Measurements from ENCODE around the gene PDE3A. TPM values are rescaled to one million over a fixed set of nuclear protein-coding genes. Genes with fewer than 3 reads are reported as not detected.

Gene PDE3A
- polyA plus RNA-seq, 1 of the 3 experiments (the other 2 are of a cell fraction), result 0.67 TPM

DNA sequence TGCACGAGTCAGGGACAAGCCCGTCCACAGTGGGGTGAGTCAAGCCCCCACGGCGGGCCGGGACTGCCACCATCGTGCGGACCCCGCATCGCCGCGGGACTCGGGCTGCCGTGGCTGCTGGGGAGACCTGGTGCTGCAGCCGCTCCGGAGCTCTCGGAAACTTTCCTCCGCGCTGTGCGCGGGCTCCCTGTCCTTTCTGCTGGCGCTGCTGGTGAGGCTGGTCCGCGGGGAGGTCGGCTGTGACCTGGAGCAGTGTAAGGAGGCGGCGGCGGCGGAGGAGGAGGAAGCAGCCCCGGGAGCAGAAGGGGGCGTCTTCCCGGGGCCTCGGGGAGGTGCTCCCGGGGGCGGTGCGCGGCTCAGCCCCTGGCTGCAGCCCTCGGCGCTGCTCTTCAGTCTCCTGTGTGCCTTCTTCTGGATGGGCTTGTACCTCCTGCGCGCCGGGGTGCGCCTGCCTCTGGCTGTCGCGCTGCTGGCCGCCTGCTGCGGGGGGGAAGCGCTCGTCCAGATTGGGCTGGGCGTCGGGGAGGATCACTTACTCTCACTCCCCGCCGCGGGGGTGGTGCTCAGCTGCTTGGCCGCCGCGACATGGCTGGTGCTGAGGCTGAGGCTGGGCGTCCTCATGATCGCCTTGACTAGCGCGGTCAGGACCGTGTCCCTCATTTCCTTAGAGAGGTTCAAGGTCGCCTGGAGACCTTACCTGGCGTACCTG, 1.1 kb downstream of the PDE3A start:
- Histone ChIP-seq H3K9me2 (no peaks in the 10 kb centered on the region), H3F3A (replicated peaks; ENCODE audit: insufficient read depth) (peaks cover 12% of the 10 kb centered on the region), H2AFZ (ENCODE audit: low read depth) (peak overlapping the region; percentile 90; the same call in 1 of the 2 replicates), H3K36me3 (replicated peaks in 1 of 2; ENCODE audit: control insufficient read depth in 1 of 2, insufficient read depth in 2 of 2, low read length in 1 of 2) (no peaks in the 10 kb centered on the region), H3K79me2 (ENCODE audit: insufficient read depth) (peaks cover 55% of the 10 kb centered on the region), H4K20me1 (ENCODE audit: insufficient read depth) (no peaks in the 10 kb centered on the region; the same call in 1 of the 2 replicates), H3K4me2 (peak overlapping the region; percentile 93), H3K9me3 (no peaks in the 10 kb centered on the region), H3K4me1 (ENCODE audit: control insufficient read depth in 1 of 2, insufficient read depth in 2 of 2, low read depth in 1 of 2, low read length in 1 of 2) (peaks cover 0 to 14% of the 10 kb centered on the region in 2 experiments; a peak in 3 of 4 replicates), H3K4me3 (ENCODE audit: low read depth in 2 of 2, low read length in 1 of 2) (peak overlapping the region; percentile 90 to 98), H3K9ac (peak overlapping the region; percentile 90), H3K27me3 (ENCODE audit: insufficient read depth) (no peaks in the 10 kb centered on the region), H3K27ac (ENCODE audit: low read depth in 2 of 2, low read length in 1 of 2) (peak overlapping the region; percentile 95 to 96)
- peak; percentile 74 for DNase-seq
- POLR2A ChIA-PET, result interaction anchor here (0.8 to 2.8 kb wide), 6 partner anchors 100 to 423 kb away, joined by 3 to 19 read pairs (median 3); no protein-coding TSS in a partner anchor
- CTCF ChIA-PET, result interaction anchor here (0.5 to 2.0 kb wide), 12 partner anchors 9 to 609 kb away, joined by 3 to 11 read pairs (median 4); no protein-coding TSS in a partner anchor
- WGBS (ENCODE audit: low lambda C conversion rate), result 5% methylated on average over 4 of the region's 63 CpGs
- TF ChIP-seq MXI1 (IDR thresholded peaks at IDR 0.05; ENCODE audit: low read depth, low read length) (peak; percentile 53; the same call in 1 of the 2 replicates), JUND (IDR thresholded peaks at IDR 0.05) (no peak), EZH2phosphoT487 (IDR thresholded peaks at IDR 0.05; ENCODE audit: borderline replicate concordance, low read depth) (no peak), EP300 (IDR thresholded peaks at IDR 0.05; ENCODE audit: borderline replicate concordance in 1 of 2, low read depth in 1 of 2, low read length in 1 of 2) (no peak), POLR2AphosphoS5 (IDR thresholded peaks at IDR 0.05; ENCODE audit: low read depth, low read length) (no peak), FOXM1 (IDR thresholded peaks at IDR 0.05; ENCODE audit: low read depth) (no peak), NRF1 (IDR thresholded peaks at IDR 0.05; ENCODE audit: low read depth, low read length) (peak; percentile 26; the same call in 1 of the 2 replicates)
- TF ChIP-seq, protein P1, sequence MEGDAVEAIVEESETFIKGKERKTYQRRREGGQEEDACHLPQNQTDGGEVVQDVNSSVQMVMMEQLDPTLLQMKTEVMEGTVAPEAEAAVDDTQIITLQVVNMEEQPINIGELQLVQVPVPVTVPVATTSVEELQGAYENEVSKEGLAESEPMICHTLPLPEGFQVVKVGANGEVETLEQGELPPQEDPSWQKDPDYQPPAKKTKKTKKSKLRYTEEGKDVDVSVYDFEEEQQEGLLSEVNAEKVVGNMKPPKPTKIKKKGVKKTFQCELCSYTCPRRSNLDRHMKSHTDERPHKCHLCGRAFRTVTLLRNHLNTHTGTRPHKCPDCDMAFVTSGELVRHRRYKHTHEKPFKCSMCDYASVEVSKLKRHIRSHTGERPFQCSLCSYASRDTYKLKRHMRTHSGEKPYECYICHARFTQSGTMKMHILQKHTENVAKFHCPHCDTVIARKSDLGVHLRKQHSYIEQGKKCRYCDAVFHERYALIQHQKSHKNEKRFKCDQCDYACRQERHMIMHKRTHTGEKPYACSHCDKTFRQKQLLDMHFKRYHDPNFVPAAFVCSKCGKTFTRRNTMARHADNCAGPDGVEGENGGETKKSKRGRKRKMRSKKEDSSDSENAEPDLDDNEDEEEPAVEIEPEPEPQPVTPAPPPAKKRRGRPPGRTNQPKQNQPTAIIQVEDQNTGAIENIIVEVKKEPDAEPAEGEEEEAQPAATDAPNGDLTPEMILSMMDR (IDR thresholded peaks at IDR 0.05), result peak; percentile 18; the same call in 1 of the 2 replicates

DNA sequence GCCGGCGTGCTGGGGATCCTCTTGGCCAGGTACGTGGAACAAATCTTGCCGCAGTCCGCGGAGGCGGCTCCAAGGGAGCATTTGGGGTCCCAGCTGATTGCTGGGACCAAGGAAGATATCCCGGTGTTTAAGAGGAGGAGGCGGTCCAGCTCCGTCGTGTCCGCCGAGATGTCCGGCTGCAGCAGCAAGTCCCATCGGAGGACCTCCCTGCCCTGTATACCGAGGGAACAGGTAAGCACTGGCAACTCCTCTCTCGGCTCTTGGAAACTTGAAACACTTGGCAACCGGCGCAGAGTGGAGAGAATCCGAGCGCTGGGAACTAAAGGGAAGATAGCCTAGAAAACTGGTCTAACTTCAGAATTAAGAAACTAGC, 1.7 kb downstream of the PDE3A start:
- Histone ChIP-seq H3K9me2 (no peaks in the 10 kb centered on the region), H3K4me3 (ENCODE audit: low read depth in 2 of 2, low read length in 1 of 2) (peak overlapping the region; percentile 90 to 98), H3K27ac (ENCODE audit: low read depth in 2 of 2, low read length in 1 of 2) (peak overlapping the region; percentile 95 to 96), H3K4me2 (peak overlapping the region; percentile 93), H3K36me3 (replicated peaks in 1 of 2; ENCODE audit: control insufficient read depth in 1 of 2, insufficient read depth in 2 of 2, low read length in 1 of 2) (no peaks in the 10 kb centered on the region), H4K20me1 (ENCODE audit: insufficient read depth) (no peaks in the 10 kb centered on the region; the same call in 1 of the 2 replicates), H3F3A (replicated peaks; ENCODE audit: insufficient read depth) (peaks cover 12% of the 10 kb centered on the region), H3K4me1 (ENCODE audit: control insufficient read depth in 1 of 2, insufficient read depth in 2 of 2, low read depth in 1 of 2, low read length in 1 of 2) (peaks cover 0 to 14% of the 10 kb centered on the region in 2 experiments; a peak in 3 of 4 replicates), H3K9me3 (no peaks in the 10 kb centered on the region), H3K79me2 (ENCODE audit: insufficient read depth) (peaks cover 60% of the 10 kb centered on the region), H3K9ac (peak overlapping the region; percentile 90), H3K27me3 (ENCODE audit: insufficient read depth) (no peaks in the 10 kb centered on the region), H2AFZ (ENCODE audit: low read depth) (peak overlapping the region; percentile 90; the same call in 1 of the 2 replicates)
- 2% methylated on average over 13 of the region's 21 CpGs for WGBS (ENCODE audit: low lambda C conversion rate)
- ChIA-PET CTCF (interaction anchor here (0.6 to 2.0 kb wide), 7 partner anchors 10 to 628 kb away, joined by 3 to 11 read pairs (median 4); no protein-coding TSS in a partner anchor), POLR2A (interaction anchor here (0.8 to 2.8 kb wide), 5 partner anchors 101 to 424 kb away, joined by 3 to 19 read pairs (median 3); no protein-coding TSS in a partner anchor)
- DNase-seq, result peak; percentile 31
- TF ChIP-seq, protein P2, sequence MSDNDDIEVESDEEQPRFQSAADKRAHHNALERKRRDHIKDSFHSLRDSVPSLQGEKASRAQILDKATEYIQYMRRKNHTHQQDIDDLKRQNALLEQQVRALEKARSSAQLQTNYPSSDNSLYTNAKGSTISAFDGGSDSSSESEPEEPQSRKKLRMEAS (IDR thresholded peaks at IDR 0.05; ENCODE audit: low read depth), result no peak
- TF ChIP-seq, protein P3, sequence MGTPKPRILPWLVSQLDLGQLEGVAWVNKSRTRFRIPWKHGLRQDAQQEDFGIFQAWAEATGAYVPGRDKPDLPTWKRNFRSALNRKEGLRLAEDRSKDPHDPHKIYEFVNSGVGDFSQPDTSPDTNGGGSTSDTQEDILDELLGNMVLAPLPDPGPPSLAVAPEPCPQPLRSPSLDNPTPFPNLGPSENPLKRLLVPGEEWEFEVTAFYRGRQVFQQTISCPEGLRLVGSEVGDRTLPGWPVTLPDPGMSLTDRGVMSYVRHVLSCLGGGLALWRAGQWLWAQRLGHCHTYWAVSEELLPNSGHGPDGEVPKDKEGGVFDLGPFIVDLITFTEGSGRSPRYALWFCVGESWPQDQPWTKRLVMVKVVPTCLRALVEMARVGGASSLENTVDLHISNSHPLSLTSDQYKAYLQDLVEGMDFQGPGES (IDR thresholded peaks at IDR 0.05; ENCODE audit: low read depth, low read length), result no peak
- TF ChIP-seq RFX5 (IDR thresholded peaks at IDR 0.05; ENCODE audit: low read length), result no peak
- TF ChIP-seq, protein P1 (IDR thresholded peaks at IDR 0.05), result no peak
- no peak for TF ChIP-seq TAF1 (IDR thresholded peaks at IDR 0.05; ENCODE audit: borderline replicate concordance, low read depth, low read length)
- TF ChIP-seq, protein P4, sequence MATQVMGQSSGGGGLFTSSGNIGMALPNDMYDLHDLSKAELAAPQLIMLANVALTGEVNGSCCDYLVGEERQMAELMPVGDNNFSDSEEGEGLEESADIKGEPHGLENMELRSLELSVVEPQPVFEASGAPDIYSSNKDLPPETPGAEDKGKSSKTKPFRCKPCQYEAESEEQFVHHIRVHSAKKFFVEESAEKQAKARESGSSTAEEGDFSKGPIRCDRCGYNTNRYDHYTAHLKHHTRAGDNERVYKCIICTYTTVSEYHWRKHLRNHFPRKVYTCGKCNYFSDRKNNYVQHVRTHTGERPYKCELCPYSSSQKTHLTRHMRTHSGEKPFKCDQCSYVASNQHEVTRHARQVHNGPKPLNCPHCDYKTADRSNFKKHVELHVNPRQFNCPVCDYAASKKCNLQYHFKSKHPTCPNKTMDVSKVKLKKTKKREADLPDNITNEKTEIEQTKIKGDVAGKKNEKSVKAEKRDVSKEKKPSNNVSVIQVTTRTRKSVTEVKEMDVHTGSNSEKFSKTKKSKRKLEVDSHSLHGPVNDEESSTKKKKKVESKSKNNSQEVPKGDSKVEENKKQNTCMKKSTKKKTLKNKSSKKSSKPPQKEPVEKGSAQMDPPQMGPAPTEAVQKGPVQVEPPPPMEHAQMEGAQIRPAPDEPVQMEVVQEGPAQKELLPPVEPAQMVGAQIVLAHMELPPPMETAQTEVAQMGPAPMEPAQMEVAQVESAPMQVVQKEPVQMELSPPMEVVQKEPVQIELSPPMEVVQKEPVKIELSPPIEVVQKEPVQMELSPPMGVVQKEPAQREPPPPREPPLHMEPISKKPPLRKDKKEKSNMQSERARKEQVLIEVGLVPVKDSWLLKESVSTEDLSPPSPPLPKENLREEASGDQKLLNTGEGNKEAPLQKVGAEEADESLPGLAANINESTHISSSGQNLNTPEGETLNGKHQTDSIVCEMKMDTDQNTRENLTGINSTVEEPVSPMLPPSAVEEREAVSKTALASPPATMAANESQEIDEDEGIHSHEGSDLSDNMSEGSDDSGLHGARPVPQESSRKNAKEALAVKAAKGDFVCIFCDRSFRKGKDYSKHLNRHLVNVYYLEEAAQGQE (IDR thresholded peaks at IDR 0.05; ENCODE audit: low read depth, low read length), result no peak
- no peak for TF ChIP-seq JUND (IDR thresholded peaks at IDR 0.05)
- TF ChIP-seq FOXM1 (IDR thresholded peaks at IDR 0.05; ENCODE audit: low read depth), result no peak
- TF ChIP-seq RAD21 (IDR thresholded peaks at IDR 0.05; ENCODE audit: low read length), result no peak

Measured in SK-N-SH (cell line).